ENCODE data around the gene FERMT2.
"Not testable (repeated sequence)": the region's sequence is repeated elsewhere in the genome, so short reads cannot be mapped to it uniquely, and the experiment has no call there.

The FERMT2 gene

DNA sequence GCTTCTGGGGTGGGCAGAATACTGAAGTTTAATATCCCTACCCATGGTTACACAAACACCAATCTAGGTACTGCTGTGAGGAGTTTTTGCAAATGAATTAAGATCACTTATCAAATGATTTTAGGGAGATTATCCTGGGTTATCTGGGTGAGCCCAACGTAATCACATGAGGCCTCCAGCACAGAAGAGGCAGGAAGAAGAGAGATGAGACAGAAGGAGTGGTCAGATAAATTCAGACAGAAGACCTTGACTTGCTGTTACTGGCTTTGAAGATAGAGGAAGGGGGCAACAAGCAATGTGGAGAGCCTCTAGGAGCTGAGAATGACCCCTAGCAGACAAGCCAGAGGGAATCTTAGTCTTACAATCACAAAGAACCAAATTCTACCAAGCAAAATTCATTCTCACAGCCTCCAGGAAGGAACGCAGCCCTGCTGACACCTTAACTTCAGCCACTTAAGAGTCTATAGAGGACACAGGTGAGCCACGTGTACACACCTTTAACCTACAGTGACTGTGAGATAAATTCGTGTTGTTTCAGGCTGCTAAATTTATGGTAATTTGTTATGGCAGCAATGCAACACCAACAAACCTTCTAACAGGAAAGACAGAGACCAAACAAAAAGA is 49.4 kb downstream of the FERMT2 start:
- no peak for DNase-seq (ENCODE audit: low read depth in 2 of 2)

DNA sequence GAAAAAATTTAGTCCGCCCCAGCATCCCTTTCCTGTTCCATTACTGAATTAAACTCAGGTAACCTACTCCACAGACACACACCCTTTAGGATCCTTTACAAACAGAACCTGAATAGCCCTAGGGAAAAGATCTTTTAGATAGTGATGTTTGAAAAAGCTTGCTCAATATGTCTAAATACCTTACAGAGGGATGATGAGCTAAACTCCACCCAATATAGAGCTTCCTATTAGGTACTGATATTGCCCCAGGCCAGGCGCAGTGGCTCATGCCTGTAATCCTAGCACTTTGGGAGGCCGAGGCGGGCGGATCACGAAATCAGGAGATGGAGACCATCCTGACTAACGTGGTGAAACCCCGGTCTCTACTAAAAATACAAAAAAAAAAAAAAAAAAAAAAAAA is 50.1 kb downstream of the FERMT2 start:
- no peak for DNase-seq (ENCODE audit: low read depth in 2 of 2)

DNA sequence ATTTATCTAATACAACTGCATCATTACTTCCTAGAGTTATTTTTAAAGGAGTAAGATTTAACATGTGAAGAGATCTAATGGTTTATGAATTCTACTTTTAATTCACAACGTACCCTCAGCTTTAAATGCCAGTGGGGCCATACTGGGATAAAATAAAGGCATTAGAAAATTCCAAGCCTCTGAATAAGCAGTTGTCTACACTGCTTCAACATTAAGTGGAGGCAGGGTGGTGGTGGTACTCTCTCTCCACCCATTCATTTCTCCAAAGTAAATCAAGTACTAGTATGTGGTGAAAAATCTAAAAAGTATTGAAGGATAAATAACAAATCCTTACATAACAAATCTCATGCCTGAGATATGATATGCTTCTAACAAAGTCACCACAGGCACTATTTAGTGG is 52.4 kb downstream of the FERMT2 start:
- DNase-seq (ENCODE audit: low read depth in 2 of 2), result no peak

DNA sequence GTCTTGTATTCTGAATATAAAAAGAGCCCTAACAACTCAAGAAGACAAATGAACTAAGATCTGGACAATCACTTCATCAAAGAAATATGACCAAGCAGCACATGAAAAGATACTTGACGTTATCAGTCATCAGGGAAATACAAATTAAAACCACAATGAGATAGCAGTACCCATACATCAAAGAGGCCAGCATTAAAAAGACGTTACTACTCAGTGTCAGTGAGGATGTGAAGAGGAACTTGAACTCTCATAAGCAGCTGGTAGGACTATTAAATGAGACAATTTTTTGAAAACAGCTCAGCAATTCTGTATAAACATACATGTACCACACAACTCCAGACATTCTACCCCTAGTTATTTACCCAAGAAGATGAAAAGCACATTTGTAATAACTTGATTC is 55.9 kb downstream of the FERMT2 start:
- DNase-seq (ENCODE audit: low read depth in 2 of 2), result no peak

DNA sequence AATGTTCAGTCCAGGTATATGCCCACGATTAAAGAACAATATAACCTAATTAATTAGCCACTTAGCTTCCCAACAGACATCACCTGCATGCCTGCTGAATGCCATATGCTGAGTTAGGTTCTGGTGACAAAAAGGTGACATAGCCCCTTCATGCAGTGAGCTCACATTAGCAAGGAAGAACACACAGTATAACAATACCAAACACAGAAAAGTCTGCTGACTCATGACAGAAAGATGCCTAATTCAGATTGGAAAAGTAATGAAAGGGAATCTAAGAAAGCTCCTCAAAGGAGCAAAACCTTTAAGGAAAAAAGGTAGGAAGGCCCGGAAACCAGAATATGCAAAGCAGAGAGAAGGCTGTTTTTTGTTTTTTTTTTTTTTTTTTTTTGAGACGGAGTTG is 59.0 kb downstream of the FERMT2 start:
- DNase-seq (ENCODE audit: low read depth in 2 of 2), result no peak

DNA sequence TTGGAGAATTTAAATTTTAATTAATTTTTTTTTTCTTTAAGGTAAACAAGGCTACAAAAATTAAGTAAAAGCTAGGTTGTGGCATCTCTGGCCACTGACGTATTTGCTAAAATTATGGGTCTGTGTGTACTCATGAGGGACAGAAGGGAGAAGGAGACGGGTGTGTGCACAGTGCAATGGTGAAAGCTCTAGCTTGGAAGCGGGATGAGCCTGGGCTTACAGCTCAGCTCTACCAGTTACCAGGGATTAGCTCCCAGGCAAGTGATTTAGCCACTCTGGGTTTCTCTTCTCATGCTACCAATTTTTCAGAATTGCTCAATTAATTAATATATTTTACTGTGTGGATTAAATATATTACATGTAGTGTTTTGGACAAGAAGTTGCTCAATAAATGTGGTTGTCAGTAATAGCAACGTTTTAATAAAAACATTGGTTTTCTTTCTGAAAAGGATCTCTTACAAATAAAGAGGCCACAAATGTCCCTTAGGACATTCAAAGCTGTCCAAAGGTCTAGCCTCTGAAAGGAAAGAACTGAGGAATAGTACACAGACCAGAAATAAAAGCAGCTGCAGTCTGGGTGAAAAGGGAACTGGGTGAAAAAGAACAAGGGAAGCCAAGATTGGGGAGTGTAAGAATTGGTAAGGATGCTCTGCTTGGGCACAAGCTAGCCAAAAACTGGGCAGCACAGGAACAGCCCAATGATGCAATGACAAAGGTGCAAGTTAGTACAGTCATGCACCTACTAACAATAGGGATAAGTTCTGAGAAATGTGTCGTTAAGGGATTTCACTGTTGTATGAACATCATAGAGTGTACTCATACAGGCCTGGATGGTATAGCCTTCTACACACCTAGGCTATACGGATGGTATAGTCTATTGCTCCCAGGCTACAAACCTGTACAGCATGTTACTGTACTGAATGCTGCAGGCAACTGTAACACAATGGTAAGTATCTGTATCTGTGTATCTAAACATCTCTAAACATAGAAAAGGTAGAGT is 61.7 kb downstream of the FERMT2 start:
- no peak for DNase-seq (ENCODE audit: low read depth in 2 of 2)

DNA sequence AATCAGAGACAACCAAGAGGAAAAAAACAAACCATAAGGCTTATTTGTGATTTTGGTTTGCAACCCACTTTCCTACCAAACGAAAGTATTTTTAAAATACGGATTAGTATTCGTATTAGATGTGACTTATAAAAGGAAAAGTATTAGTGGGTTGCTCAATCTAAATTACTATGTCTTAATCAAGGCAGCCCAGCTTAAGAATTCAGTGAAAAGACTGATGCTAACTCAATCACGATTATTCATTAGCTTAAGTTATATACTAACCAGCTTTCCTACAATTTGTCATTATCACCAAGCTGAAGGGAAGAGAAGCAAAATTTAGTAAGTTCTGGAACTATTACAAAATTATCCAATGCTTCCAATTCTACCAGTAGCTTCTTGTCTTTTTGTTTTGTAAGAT is 62.7 kb downstream of the FERMT2 start:
- DNase-seq (ENCODE audit: low read depth in 2 of 2), result no peak

DNA sequence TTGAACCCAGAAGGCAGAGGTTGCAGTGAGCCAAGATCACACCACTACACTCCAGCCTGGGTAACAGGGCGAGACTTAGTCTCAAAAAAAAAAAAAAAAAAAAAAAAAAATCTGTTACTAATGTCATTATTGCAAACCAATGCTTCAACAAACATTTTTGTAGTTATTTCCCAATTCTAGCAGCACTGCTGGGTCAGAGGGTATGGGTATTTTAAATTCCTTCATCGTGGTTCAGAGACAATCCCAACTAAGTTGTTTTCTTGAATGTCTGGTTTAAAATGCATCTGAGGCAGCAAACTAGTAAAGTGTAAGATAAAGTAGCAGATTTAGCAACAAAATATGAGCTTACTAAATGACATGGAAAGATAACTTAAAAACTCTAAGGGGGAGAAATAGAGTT is 65.6 kb downstream of the FERMT2 start:
- no peak for DNase-seq (ENCODE audit: low read depth in 2 of 2)

DNA sequence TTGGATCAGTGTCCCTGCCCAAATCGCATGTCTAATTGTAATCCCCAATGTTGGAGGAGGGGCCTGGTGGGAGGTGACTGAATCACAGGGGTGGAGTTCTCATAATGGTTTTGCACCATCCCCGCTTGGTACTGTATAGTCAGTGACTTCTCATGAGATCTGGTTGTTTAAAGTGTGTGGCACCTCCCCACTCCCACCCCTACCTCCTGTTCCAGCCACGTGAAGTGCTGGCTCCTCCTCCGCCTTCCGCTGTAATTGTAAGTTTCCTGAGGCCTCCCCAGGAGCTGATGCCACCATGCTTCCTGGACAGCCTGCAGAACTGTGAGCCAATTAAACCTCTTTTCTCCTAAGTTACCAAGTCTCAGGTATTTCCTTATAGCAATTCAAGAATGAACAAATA is 67.2 kb downstream of the FERMT2 start:
- no peak for DNase-seq (ENCODE audit: low read depth in 2 of 2)

DNA sequence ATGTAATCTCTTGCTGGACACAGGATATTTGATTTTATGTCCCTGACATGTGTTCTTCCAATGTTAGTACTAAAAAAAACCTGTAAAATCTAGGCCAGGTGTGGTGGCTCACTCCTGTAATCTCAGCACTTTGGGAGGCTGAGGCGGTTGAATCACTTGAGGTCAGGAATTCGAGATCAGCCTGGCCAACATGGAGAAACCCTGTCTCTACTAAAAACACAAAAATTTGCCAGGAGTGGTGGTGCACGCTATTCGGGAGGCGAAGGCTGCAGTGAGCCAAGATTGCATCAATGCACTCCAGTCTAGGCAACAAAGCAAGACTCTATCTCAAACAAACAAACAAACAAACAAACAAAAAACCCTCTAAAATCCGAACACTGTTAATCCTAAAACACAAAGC is 68.0 kb downstream of the FERMT2 start:
- DNase-seq (ENCODE audit: low read depth in 2 of 2), result no peak

DNA sequence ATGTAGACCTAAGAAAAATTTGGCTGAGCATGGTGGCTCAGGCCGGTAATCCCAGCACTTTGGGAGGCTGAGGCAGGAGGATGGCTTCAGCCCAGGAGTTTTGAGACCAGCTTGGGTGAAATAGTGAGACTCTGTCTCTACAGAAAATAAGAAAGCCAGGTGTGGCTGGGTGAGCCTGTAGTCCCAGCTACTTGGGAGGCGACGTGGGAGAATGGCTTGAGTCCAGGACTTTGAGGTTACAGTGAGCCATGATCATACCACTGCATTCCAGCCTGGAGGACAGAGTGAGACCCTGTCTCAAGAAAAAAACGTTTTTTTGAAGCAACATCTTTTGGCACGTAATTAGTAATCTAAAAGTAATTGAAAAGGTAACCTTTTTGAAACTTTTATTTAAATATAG is 70.9 kb downstream of the FERMT2 start:
- DNase-seq (ENCODE audit: low read depth in 2 of 2), result no peak

DNA sequence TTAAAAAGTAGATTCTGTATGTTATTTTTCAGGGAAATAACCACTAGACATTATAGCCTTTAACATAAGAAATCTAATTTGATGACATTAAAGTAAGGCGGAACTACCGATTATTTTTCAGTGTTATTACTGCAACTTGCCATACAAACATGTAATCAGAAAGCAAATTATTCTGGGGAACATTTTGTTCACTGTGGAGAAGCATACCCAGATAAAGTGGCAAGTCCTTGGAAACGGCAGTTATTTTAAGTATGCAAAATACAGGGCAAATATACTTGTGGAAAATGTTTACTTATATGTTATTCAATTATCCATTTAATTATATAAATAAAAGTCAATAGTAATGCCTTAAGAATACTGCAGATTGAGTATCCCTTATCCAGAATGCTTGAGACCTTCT is 71.9 kb downstream of the FERMT2 start:
- DNase-seq (ENCODE audit: low read depth in 2 of 2), result no peak

DNA sequence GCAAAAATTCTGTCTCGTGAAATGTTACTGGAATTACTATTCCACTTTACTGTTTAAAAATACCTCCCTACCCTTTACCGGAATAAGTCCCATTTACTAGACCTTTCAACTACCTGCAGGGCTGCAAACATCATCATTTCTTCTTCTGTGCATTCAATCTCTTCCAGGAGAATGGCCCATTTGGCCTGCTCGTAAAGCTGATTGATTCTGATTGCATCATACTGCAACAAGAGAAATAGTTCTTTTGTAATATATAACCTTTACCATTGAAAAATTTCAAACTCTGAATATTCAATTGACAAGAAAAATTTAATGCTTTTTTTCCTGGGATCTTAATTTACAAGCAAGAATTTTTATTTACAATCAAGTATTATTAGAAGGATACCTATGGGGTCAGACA is 72.4 kb downstream of the FERMT2 start:
- no peak for DNase-seq (ENCODE audit: low read depth in 2 of 2)

DNA sequence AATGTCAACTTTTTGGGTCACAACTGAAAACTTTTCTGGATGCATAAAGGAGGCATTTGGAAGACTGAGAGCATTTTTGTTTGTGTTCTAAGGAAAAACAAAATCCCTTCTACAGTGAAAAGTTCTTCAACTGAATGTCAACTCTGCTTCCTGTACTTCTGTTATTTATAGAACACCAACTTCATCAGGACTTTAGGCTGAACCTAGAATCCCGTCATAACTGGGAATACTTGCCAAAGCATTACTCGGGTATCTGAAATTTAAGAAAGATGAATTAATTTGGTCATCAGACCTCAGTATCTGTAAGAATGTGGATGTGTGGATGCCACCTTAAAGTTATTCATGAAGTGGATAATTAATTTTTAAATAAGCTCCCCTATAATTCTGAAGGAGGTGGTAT is 73.2 kb downstream of the FERMT2 start:
- no peak for DNase-seq (ENCODE audit: low read depth in 2 of 2)

DNA sequence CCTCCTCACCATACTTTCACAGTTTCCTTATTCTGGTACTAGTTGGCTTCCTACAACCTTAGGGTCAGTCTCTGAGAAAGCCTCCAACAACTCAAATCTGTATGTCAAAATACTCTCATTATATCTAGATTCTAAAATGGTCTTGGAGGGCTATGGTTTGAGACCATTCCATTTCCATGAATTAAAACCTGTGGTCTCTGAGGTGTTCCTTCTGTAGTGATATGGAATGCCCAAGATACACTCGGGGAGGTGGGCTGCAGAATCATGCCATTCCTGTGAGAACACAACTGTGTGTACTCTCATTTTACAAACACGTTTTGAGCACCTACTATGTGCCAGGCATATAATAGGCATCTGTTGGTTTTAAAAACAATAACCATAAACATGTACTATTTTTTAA is 74.0 kb downstream of the FERMT2 start:
- DNase-seq (ENCODE audit: low read depth in 2 of 2), result no peak

DNA sequence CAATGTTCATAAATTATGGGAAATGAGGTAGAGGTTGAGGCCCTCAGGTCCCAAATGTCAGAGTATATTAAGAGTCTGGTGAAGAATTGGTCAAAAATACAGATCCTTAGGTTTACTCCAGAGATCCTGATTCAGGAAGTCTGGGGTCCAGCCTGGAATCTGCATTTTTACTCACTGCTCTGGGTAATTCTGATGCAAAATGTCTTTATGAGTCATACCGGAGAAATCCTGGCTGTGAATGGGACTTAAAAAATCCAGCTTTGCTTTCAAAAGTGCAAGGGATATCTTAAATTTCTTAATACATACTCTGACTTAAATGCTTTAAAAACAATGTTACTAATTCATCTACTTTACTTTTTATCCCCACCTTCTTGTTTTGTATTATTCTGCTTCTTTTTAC is 74.5 kb downstream of the FERMT2 start:
- DNase-seq (ENCODE audit: low read depth in 2 of 2), result no peak

DNA sequence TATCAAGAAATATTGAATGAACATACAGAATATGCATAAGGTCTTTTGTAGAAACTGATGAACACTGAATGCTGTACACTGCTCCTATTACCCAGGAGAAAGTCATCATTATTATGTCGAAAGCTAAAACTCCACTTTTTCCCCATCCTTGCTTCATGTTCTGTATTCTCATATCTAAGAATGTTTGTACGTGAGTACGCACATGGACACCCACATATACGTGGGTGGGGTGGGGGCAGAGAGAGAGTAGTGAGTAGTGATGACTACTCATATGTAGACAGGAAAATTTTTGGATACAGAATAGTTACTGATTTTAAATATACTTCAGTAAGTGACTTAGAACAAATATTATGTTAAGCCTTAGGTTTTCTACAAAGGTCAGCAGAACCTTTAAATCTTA is 75.1 kb downstream of the FERMT2 start:
- DNase-seq (ENCODE audit: low read depth in 2 of 2), result no peak

DNA sequence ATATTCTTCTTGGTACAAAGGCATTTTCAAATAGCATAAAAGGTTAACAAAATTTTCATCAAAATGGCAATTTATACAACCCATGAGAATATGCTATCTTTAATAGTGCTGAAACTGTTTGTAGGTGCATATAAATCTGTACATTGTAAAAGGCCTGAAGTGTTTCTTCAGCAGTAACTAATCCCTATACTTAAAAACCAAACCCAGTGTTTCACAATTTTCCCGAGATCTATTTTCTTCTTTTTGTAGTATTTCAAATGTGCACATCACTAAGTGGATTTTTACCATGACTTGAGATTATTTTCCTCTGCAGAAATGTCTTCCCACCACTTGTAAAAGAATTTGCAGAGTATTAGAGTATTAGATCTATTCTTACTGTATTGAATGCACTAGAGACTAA is 76.5 kb downstream of the FERMT2 start:
- no peak for DNase-seq (ENCODE audit: low read depth in 2 of 2)

DNA sequence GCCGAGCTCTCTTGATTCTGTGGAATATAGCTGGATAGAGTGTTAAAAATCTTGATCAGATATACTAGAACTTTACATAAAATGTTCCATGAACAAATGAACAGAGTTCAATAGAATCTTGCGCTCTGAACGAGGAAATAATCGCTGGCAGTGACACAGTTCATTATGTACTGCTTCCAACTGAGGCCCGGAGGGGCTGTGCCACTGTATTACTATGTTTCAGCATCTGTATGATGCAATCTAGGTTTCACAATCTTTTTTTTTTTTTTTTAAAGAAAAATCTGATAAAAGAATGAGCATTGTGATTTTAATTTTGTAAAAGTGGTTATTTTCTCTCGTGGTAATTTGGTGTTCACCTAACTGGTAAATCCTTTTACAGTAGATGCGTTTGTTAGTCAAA is 77.2 kb downstream of the FERMT2 start:
- no peak for DNase-seq (ENCODE audit: low read depth in 2 of 2)

DNA sequence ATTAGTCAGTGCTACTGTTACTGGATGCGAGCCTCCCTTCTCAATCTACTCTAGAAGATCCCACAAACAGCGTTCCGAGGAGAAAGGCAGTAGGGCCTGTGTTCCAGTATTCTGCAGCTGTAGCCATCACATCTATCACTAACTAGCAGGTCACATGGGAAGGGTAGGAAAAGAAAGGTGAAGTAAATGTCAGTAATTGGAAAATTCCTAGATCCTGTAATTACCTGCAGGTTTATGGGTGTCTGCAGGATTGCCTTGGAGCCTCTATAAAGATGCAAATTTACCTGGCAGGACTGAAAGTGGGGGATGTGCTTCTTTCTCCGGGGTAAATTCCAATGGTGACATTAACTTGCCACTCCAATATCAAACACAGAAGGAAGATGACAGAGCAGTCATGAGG is 77.8 kb downstream of the FERMT2 start:
- DNase-seq (ENCODE audit: low read depth in 2 of 2), result no peak

DNA sequence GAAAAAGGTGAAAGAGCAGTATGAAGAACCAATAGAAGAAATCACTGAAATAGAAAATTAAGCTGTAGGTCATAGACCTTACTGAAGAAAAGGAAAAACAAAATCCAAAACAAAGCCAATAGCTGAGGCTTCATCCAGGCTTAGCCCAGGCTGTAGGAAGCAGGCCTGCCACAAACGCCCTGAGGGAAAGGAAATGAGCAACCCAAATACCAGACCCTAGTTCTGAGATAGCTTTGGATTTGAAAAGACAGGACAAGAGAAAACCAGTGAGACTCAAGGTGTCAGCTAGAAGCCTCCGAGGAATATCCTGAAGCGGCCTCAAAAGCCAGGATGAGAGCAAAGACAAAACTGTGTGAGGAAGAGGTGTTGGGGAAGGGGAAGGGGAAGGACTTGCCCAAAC is 79.2 kb downstream of the FERMT2 start:
- no peak for DNase-seq (ENCODE audit: low read depth in 2 of 2)

DNA sequence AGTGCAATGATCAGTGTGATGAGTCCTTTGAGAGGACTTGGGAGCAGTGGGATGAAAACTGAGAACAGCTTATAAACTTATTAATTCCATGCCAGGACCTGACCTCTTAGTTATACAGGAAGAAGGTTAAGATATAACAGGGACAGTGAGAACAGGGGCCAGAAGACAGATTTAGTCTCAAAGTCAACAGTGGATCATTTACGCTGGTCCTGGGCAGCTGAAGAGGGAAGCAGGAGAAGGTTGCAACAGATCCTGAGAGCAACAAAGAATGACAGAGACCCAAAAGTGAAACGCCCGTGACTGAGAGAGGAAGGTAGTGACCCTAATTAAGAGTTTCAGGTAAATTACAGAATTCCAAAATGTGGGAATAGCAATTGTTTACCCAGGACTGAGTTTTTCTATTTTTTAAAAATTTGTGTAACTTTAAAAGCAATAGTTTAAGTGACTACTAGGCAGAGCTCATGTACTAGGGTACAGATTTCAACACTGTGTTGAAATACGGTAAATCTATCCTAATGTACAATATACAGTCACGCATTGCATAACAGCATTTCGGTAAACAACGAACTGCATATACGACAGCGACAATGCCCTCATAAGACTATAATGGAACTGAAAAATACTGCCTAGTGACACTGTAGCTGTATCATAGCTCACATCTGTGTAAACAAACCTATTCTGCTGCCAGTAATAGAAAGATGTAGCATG is 81.8 kb downstream of the FERMT2 start:
- DNase-seq (ENCODE audit: low read depth in 2 of 2), result no peak

DNA sequence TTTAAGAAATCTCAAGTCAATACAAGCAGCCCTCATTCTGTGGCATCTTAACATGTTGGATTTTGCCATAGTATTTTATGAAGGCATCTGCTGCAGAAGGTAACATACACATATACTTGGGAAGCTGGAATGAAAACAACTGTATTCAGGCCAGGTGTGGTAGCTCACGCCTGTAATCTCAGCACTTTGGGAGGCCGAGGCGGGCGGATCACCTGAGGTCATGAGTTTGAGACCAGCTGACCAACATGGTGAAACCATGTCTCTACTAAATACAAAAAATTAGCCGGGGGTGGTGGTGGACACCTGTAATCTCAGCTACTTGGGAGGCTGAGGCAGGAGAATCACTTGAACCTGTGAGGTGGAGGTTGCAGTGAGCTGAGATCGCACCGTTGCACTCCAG is 86.0 kb downstream of the FERMT2 start:
- DNase-seq (ENCODE audit: low read depth in 2 of 2), result not testable (repeated sequence)

Data from stimulated activated CD8-positive, alpha-beta memory T cell treated with anti-CD3 and anti-CD28 coated beads, Interleukin-15, amount 100 ng/mL, for 4 hours (primary cell).